HUES64 (cell line): ENCODE results near the gene GCFC2.
A peak's percentile ranks its signal among the peaks of the same experiment; 100 is the strongest.
"Not testable (repeated sequence)": the region's sequence is repeated elsewhere in the genome, so short reads cannot be mapped to it uniquely, and the experiment has no call there.

ENCODE experiments used
- H3K27ac ChIP-seq: 2 replicates; pipeline ENCODE4 v1.7.0; 2013; ENCODE audit warnings: low read depth, low read length, inconsistent platforms
- H3K27me3 ChIP-seq: 2 replicates; pipeline ENCODE4 v1.6.1; 2013; ENCODE audit warnings: mild to moderate bottlenecking, low read length; ENCODE audit not compliant: insufficient read depth
- H3K36me3 ChIP-seq: 2 replicates; pipeline ENCODE4 v1.6.1; 2013; ENCODE audit warnings: mild to moderate bottlenecking, low read length; ENCODE audit not compliant: insufficient read depth
- H3K4me1 ChIP-seq: 2 replicates; pipeline ENCODE4 v1.6.1; 2013; ENCODE audit warnings: mild to moderate bottlenecking, low read length, moderate library complexity; ENCODE audit not compliant: insufficient read depth
- H3K4me3 ChIP-seq: 2 replicates; pipeline ENCODE4 v1.5.1; 2013; ENCODE audit warnings: mild to moderate bottlenecking, low read length, moderate library complexity
- H3K9ac ChIP-seq: 2 replicates; pipeline ENCODE4 v1.6.1; 2013; ENCODE audit warnings: mild to moderate bottlenecking, low read depth, low read length
- H3K9me3 ChIP-seq: 2 replicates; pipeline ENCODE4 v1.6.1; 2013; ENCODE audit warnings: low read depth, low read length; ENCODE audit not compliant: insufficient read depth
- WGBS: fragments of 150-250, 120-280 bp; methylation state at CpG from one replicate; pipeline ENCODE4 v1.1.7; 2013; ENCODE audit warnings: missing lambda C conversion rate; 5-methylcytosine and 5-hydroxymethylcytosine counted together

Gene GCFC2

GRCh38 chr2:75716406-75716805, 5.7 kb upstream of the GCFC2 start:
- Histone ChIP-seq H3K9me3 (peaks cover 5% of the 10 kb centered on the region), H3K4me3 (no peak overlapping the region), H3K4me1 (no peaks in the 10 kb centered on the region), H3K36me3 (no peaks in the 10 kb centered on the region), H3K9ac (no peak overlapping the region), H3K27me3 (no peaks in the 10 kb centered on the region), H3K27ac (no peak overlapping the region)
- WGBS, result 97% methylated on average over 3 of the region's 3 CpGs

- H3K9ac ChIP-seq, H3K9me3 ChIP-seq, H3K27me3 ChIP-seq, H3K27ac ChIP-seq, H3K36me3 ChIP-seq: not testable (repeated sequence)
- peak overlapping the region; percentile 75 for H3K4me3 ChIP-seq
- H3K4me1 ChIP-seq, result peaks cover 11% of the 10 kb centered on the region; the same call in 1 of the 2 replicates
- WGBS, result 97% methylated on average over 31 of the region's 31 CpGs
These were observed 875 bp upstream of the GCFC2 start for GRCh38 chr2:75711590-75711989.

- 5% methylated on average over 12 of the region's 12 CpGs for WGBS
- peaks cover 16% of the 10 kb centered on the region for H3K36me3 ChIP-seq
- H3K4me1 ChIP-seq, result peaks cover 11% of the 10 kb centered on the region; the same call in 1 of the 2 replicates
- H3K27me3 ChIP-seq, result no peaks in the 10 kb centered on the region
- H3K9ac ChIP-seq, result peak overlapping the region; percentile 94
- H3K27ac ChIP-seq, result peak overlapping the region; percentile 95
- no peaks in the 10 kb centered on the region for H3K9me3 ChIP-seq
- H3K4me3 ChIP-seq, result peak overlapping the region; percentile 75
These were observed 517 bp downstream of the GCFC2 start for GRCh38 chr2:75710220-75710576.

GRCh38 chr2:75709297-75709696, 1.4 kb downstream of the GCFC2 start:
- 88% methylated on average over 2 of the region's 3 CpGs for WGBS
- Histone ChIP-seq H3K4me1 (peaks cover 11% of the 10 kb centered on the region; the same call in 1 of the 2 replicates), H3K9me3 (no peaks in the 10 kb centered on the region), H3K36me3 (peaks cover 24% of the 10 kb centered on the region), H3K9ac (no peak overlapping the region), H3K4me3 (peak overlapping the region; percentile 75), H3K27me3 (no peaks in the 10 kb centered on the region), H3K27ac (no peak overlapping the region)

- Histone ChIP-seq H3K4me3 (no peak overlapping the region), H3K9ac (no peak overlapping the region), H3K27me3 (no peaks in the 10 kb centered on the region), H3K36me3 (peaks cover 38% of the 10 kb centered on the region), H3K4me1 (peaks cover 11% of the 10 kb centered on the region; the same call in 1 of the 2 replicates), H3K27ac (no peak overlapping the region), H3K9me3 (no peaks in the 10 kb centered on the region)
- WGBS, result 94% methylated on average over 3 of the region's 3 CpGs
These were observed 2.8 kb downstream of the GCFC2 start for GRCh38 chr2:75707901-75708300.

GRCh38 chr2:75705921-75706320, 4.8 kb downstream of the GCFC2 start:
- no peaks in the 10 kb centered on the region for H3K27me3 ChIP-seq
- no peak overlapping the region for H3K4me3 ChIP-seq
- peaks cover 58% of the 10 kb centered on the region for H3K36me3 ChIP-seq
- H3K27ac ChIP-seq, result no peak overlapping the region
- H3K9ac ChIP-seq, result no peak overlapping the region
- peaks cover 7% of the 10 kb centered on the region; the same call in 1 of the 2 replicates for H3K4me1 ChIP-seq
- 94% methylated on average over 1 of the region's 1 CpG for WGBS
- no peaks in the 10 kb centered on the region for H3K9me3 ChIP-seq

GRCh38 chr2:75703589-75704287, 7.0 kb downstream of the GCFC2 start:
- H3K27me3 ChIP-seq, result no peaks in the 10 kb centered on the region
- H3K4me1 ChIP-seq, result no peaks in the 10 kb centered on the region
- H3K4me3 ChIP-seq, result no peak overlapping the region
- WGBS, result 99% methylated on average over 4 of the region's 4 CpGs
- H3K27ac ChIP-seq, result no peak overlapping the region
- peaks cover 79% of the 10 kb centered on the region for H3K36me3 ChIP-seq
- H3K9me3 ChIP-seq, result no peaks in the 10 kb centered on the region
- H3K9ac ChIP-seq, result no peak overlapping the region

GRCh38 chr2:75702593-75702992, 8.1 kb downstream of the GCFC2 start:
- peaks cover 91% of the 10 kb centered on the region for H3K36me3 ChIP-seq
- no peaks in the 10 kb centered on the region for H3K4me1 ChIP-seq
- no peak overlapping the region for H3K9ac ChIP-seq
- no peaks in the 10 kb centered on the region for H3K27me3 ChIP-seq
- no peak overlapping the region for H3K4me3 ChIP-seq
- 99% methylated on average over 4 of the region's 4 CpGs for WGBS
- H3K27ac ChIP-seq, result no peak overlapping the region
- no peaks in the 10 kb centered on the region; the same call in 1 of the 2 replicates for H3K9me3 ChIP-seq

GRCh38 chr2:75698918-75699317, 11.8 kb downstream of the GCFC2 start:
- H3K36me3 ChIP-seq, result peaks cover 97% of the 10 kb centered on the region

GRCh38 chr2:75688196-75688595, 22.5 kb downstream of the GCFC2 start:
- Histone ChIP-seq H3K27me3 (no peaks in the 10 kb centered on the region), H3K9me3 (no peaks in the 10 kb centered on the region), H3K9ac (no peak overlapping the region), H3K36me3 (peaks cover 78% of the 10 kb centered on the region), H3K27ac (no peak overlapping the region), H3K4me1 (no peaks in the 10 kb centered on the region), H3K4me3 (no peak overlapping the region)
- WGBS, result 100% methylated on average over 1 of the region's 1 CpG

More at GRCh38 chr2:75698918-75699317, 11.8 kb downstream of the GCFC2 start:
- Histone ChIP-seq H3K27me3 (no peaks in the 10 kb centered on the region), H3K4me1 (no peaks in the 10 kb centered on the region), H3K9ac (no peak overlapping the region), H3K4me3 (no peak overlapping the region), H3K27ac (no peak overlapping the region), H3K9me3 (peaks cover 3% of the 10 kb centered on the region; the same call in 1 of the 2 replicates)
- WGBS, result 94% methylated on average over 2 of the region's 2 CpGs

- not testable (repeated sequence) for H3K4me3 ChIP-seq, H3K27ac ChIP-seq, H3K27me3 ChIP-seq, H3K9me3 ChIP-seq, H3K9ac ChIP-seq, H3K4me1 ChIP-seq
- WGBS, result 96% methylated on average over 5 of the region's 5 CpGs
- H3K36me3 ChIP-seq, result peaks cover 58% of the 10 kb centered on the region
These were observed 27.3 kb downstream of the GCFC2 start for GRCh38 chr2:75683430-75683829.

GRCh38 chr2:75680402-75680801, 30.3 kb downstream of the GCFC2 start:
- Histone ChIP-seq H3K27me3 (no peaks in the 10 kb centered on the region), H3K27ac (no peak overlapping the region), H3K4me3 (no peak overlapping the region), H3K36me3 (peaks cover 30% of the 10 kb centered on the region), H3K4me1 (no peaks in the 10 kb centered on the region), H3K9ac (no peak overlapping the region), H3K9me3 (no peaks in the 10 kb centered on the region)
- WGBS, result 89% methylated on average over 1 of the region's 1 CpG
